CD4-positive, alpha-beta T cell treated with Interleukin-10 for 1 hour (primary cell): Measurements from ENCODE around the gene KCNMB3.
A peak's percentile ranks its signal among the peaks of the same experiment; 100 is the strongest.
"Not testable (repeated sequence)": the region's sequence is repeated elsewhere in the genome, so short reads cannot be mapped to it uniquely, and the experiment has no call there.

Experiments used
- DNase-seq: peaks from one replicate; pipeline ENCODE4 v3.0.0-alpha.2; 2020

Gene KCNMB3

DNA sequence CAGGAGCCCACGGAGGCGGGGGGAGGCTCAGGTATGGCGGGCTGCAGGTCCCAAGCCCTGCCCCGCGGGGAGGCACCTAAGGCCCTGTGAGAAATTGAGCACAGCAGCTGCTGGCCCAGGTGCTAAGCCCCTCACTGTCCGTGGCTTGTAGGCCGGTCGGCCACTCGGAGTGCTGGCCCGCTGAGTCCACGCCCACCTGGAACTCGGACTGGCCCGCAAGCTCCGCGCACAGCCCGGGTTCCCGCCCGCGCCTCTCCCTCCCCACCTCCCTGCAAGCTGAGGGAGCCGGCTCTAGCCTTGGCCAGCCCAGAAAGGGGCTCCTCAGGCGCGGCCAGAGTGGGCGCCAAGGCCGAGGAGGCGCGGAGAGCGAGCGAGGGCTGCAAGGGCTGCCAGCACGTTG is 12.2 kb upstream of the KCNMB3 start:
- DNase-seq: no peak

DNA sequence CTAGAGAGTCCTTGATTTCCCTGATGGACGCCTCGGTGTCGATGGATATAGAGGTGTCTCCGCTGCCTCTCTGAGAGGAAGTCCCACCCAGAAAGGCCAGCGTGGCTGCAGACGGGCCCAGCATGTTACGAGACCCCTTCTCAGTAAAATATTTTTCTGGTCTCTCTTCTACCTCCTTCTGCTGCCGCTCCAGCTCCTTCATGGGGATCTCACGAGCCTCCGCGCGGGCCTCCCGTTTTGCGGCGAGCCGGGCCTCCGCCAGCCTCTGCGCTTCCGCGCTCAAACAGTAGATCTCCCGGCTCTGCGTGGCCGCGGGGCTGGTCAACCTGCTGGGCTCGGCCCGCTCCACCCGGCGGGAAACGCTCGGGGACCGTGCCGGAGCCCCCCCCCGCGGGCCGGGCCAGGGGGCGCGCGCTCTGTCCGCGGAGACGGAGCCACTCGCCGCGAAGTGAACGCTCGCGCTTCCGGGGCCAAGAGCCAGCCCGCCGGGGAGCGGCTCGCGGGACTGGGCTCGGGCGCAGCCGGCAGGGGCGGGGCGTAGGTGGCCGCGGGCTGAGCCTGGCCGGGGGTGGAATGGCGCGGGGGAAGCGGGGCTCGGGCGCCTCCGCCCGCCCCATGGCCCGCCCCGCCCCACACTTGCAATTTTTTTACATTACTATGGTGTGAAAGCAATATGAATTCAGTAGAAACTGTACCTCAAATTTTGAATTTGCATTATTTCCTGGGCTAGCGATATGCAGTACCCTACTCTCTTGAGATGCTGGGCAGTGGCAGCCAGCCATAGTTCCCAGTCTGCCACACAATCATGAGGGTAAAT is 10.2 kb upstream of the KCNMB3 start:
- peak; percentile 76 for DNase-seq

DNA sequence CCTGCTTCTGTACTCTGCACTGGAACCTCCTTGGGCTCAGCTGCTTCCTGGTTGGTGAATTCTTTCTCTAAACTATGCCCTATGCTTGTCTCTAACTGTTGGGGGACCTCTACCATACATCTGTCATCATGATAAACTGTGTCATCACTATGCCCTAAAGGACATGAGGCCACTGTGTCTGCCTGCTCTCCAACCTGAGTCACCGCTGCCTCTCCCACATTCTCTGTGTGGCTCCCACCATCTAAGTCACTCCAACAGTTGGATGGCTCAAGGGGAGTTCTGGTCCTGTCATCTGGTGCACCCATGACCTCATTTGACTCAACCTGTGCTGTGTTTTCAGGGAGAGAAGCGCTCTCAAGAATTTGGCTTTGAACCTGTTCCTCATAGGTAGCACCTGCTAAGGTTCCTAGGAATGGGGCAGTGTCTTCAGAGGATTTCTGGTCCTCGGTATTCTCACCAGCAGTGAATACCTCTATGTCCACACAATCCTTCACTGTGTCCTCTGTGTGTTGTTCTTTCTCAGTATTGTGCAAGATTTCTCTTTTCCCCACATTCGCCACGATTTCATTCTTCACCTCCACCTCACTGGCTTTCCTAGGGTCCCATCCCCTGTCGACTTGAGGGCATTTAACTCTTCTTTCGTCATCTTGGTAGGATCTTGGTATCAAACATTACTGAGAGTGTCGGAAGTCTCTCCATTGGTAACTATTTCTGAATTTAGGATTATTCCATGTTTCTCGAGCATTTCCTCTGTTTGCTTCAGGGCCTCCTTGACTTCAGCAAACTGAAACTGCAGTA is 9.2 kb upstream of the KCNMB3 start:
- DNase-seq: not testable (repeated sequence)

DNA sequence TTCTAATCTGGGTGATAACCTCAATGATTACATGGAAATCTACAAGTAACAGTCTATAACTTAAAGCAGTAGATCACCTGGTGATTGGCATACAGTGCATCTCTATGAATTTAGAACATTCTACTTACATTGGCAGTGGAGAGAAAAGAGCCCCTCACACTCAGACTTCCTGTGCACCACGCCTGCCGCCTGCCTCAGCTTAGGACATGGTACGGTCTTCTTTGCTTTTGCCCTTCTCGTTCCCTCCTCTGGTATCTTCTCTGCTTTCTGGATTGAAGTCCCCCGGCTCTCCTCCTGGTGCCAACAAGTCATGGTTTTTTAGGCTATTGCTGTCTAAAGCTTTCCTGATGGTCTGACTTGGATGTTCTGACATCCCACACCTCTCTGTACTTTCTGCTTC is 7.9 kb upstream of the KCNMB3 start:
- DNase-seq: no peak

DNA sequence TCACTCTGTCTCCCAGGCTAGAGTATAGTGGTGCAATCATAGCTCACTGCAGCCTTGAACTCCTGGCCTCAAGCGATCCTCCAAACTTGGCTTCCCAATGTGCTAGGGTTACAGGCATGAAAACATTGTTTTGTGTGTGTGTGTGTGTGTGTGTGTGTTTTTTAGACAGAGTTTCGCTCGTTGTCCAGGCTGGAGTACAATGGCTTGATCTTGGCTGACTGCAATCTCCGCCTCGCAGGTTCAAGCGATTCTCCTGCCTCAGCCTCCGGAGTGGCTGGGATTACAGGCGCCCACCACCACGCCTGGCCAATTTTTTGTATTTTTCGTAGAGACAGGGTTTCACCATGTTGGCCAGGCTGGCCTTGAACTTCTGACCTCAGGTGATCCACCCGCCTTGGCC is 6.8 kb upstream of the KCNMB3 start:
- not testable (repeated sequence) for DNase-seq

DNA sequence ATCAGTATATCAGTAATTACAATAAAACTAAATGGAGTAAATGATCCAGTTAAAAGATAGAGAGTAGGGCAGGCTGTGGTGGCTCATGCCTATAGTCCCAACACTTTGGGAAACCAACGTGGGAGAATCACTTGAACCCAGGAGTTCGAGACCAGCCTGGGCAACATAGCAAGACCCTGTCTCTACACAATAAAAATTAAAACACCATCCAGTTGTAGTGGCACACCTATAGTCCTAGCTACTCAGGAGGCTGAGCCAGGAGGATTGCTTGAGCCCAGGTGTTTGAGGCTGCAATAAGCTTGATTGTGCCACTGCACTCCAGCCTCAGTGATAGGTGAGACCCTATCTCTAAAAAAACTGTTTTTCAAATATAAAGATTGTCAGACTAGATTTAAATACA is 5.9 kb upstream of the KCNMB3 start:
- DNase-seq: no peak

DNA sequence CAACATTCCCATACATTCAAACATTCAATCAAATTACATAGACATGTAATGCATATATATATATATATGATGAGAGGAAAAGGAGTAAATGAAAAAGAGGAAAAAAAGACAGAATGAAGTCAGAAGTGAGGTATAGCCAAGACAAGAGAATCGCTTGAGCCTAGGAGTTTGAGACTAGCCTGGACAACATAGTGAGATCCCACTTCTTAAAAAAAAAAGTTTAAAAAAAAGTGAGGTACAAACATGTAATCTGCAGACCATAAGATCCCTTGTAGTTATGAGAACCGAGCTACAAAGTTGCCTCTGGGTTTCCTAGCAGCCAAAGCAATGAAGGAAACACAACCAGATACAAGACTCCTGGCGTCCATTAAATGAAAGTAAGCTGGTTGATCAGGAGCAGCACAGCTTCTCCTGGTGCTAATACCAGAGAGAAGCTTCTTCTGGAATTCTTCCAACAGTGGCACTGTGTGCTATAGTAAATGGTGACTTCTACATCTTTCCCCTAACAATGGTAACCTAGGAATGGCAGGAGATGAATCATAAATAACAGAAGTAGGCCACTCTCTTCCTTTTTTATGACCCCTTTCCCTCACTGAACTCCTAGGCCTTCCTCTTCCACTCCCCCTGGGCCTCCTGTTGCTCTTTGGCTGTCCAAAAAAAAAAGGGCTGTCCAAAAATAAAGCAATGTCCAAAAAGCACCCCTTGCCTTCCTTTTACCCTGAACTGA is 3.5 kb downstream of the KCNMB3 start:
- no peak for DNase-seq

DNA sequence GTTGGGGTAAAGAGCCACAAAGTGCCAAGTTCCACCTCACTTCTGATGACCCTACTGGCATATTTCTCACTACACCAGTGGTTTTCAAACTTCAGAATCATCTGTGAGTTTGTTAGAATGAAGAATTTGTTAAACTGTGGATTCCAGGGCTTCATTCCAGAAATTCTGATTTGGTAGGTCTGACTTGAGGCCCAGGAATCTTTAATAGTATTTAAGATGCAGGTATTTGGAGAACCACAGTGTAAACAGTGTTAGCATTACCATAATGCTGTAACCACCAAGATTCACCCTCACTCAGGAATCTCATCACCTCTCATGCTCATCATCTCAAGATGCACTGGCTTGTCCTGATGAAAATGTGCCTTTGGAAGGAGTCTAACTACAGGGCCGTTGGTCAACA is 6.0 kb downstream of the KCNMB3 start:
- DNase-seq: no peak

DNA sequence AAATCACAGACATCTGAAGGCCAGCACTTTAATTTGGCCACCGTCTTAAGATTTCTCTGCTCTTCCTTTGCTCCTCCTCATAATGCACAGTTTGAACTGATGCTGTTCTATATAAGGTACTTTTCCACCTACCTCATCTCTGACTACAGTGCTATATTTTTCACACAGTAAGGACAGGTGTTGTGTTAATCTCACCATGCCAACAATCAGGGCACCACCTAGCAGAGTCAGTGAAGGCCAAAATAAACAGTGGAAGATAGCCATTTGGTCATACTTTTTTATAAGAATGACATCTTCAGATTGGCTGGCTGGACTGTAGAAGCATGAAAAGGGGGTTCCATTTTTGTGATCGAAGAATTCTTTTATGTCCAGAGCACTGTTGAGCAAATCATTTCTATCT is 8.1 kb downstream of the KCNMB3 start:
- not testable (repeated sequence) for DNase-seq

DNA sequence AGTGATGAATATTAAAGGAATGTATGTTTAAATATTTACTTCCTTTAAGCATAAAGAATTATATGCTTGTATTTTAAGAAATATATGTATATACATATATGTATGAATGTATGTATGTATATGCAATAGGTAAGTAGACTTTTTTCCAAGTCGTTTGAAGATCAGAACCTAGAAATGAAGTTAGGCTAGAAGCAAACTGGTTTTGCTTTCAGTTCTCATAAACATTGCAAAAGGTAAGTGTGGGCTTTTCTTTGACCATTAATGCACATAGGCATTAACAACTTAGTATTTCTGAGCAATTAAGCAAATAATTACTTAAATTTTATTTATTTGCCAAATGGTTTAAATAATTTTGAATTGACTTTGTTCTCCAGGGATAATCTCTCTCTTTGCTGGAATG is 10.6 kb downstream of the KCNMB3 start:
- DNase-seq: not testable (repeated sequence)

DNA sequence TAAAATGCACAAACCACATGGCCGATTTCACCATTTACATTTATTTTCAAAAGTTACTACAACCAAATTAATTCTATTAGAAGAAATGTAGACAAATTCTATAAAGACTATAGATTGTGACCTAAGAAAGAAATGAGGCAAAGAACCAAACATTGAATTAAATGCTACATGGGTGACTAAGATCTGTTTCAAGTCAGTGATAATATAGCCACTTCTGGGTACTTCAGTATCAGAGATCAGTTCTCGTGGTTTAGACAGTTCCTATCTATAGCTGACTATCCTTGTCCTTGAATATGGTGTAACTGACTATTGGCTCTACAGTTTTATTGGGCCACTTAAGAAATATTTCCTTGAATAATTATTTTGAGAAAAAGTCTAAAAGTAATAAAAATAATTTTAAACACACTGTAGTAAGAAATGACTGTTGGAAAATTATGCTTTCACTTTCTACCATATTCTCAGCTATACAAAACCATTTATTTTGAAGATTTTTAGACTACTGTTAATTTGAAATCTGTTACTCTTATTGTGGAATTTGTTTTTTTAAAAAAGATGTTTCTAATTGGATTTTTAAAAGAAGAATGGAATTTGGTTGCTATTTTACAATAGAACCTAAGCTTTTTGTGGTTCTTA is 14.1 kb downstream of the KCNMB3 start:
- no peak for DNase-seq

DNA sequence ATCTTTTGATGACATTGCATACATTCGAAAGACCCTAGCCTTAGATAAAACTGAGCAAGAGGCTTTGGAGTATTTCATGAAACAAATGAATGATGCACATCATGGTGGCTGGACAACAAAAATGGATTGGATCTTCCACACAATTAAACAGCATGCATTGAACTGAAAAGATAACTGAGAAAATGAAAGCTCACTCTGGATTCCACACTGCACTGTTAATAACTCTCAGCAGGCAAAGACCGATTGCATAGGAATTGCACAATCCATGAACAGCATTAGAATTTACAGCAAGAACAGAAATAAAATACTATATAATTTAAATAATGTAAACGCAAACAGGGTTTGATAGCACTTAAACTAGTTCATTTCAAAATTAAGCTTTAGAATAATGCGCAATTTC is 16.7 kb downstream of the KCNMB3 start:
- no peak for DNase-seq

DNA sequence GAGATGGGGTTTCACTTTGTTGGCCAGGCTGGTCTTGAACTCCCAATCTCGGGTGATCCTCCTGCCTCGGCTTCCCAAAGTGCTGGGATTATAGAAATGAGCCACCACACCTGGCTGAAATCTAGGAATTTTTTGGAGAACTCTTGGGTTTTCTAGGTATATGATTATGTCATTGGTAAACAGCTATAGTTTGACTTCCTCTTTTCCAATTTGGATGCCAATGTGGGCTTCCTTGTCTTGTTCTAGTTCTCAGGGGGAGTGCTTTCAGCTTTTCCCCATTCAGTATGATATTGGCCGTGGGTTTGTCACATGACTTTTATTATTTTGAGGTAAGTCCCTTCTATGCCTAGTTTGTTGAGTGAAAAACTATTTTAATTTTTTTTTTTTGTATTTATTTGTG is 17.9 kb downstream of the KCNMB3 start:
- DNase-seq: no peak

DNA sequence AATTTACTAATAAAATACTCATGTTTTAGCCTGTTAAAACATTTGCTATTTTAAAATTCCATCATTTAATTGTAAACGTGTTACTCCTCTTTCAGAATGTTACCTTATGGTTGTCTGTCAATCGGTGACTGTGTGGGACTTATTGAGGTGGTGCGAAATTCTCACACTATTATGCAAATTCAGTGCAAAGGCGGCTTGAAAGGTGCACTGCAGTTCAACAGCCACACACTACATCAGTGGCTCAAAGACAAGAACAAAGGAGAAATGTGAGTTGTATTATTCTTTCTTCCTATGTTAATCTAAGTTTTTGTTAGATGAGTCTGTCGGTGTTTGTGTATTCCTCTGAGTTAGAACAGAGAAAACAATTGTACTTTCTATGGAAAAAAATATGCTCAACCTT is 21.7 kb downstream of the KCNMB3 start:
- no peak for DNase-seq

DNA sequence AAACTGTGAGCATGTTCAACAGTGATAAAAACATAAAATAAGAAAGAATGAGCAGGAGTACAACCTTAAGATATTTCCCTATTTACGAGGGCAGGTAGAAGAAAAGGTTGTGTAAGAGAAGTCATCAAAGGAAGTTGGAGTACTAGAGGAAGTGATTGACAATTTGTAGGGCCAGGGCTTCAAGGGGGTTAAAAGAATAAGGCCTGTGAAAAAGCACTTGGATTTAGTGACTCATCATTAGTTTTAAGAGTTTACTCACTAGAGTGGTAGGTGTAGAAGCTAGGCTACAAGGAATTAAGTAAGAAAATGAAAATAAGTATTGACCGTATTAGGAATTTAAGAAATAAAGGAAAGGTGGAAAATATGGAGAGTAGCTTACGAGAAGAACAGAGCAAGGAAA is 23.6 kb downstream of the KCNMB3 start:
- no peak for DNase-seq

DNA sequence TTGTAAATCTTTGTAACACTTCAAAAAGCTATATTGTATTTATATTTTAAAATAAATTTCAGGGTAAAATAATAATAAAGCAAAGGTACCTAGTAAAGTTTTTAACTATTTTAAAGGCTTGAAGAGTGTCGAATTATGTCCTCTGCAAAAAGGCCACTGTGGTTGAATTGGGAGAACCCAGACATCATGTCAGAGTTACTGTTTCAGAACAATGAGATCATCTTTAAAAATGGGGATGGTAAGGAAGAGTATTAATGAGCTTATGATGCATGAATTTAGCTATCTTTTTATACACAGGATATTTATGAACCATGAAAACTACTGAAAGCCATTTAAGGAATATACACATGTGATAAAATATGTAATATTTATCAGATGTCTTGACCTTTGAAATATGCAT is 26.3 kb downstream of the KCNMB3 start:
- DNase-seq: no peak

DNA sequence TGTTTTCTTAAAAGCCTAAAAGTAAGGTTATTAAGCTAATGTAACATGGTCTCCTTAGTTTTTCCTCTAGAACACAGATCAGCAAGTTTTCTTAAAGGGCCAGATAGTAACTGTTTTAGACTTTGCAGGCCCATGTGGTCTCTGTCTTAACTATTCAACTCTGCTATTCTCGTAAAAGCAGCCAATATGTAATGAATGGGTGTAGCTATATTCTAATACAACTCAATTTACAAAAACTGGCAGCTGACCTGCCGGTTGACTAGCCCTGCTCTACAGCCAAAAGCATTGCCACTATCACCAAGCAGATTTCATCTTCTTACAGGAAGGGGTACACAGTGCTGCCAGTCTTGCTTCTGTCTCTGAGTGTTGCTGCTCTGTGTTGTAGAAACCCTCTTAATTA is 27.4 kb downstream of the KCNMB3 start:
- no peak for DNase-seq

DNA sequence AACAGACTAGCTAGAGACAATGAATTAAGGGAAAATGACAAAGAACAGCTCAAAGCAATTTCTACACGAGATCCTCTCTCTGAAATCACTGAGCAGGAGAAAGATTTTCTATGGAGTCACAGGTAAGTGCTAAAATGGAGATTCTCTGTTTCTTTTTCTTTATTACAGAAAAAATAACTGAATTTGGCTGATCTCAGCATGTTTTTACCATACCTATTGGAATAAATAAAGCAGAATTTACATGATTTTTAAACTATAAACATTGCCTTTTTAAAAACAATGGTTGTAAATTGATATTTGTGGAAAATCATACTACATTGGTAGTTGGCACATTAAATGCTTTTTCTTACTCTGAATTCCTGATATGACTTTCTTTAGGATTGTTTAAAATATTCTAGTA is 32.7 kb downstream of the KCNMB3 start:
- DNase-seq: not testable (repeated sequence)

DNA sequence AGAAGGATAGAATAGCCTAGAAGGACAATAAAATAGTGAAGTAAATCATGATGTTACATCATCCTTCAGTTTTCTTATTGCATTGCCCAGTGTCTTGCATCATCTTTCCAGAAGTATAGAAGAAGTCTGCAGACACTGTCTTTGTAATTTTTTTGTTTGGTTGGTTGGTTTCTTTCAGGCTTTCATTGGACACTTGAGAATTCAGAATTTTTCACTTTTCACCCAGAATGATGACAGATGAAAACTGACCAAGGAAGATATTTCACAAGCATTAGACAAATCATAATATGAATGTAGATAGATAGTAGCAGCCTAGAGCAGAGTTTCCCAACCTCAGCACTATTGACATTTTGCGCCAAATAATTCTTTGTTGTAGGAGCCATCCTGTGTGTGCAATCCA is 35.4 kb downstream of the KCNMB3 start:
- not testable (repeated sequence) for DNase-seq

DNA sequence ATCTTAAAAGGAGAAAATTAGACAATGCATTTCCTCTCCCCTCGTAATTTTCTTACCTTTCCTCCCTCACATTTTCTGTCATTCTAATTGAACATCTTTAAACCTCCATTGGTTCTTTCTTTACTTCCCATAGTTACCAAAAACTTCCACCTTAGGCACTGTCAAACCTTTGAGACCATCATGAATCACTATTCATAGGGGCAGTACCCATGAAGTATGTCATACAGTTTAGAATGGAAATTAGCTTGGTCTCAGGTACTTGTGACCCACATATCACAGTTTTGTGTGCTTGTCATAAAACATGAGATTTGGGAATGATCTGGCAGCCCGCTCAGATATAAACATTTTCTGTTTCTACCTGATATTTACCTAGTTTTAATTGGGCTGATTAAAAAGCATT is 50.1 kb downstream of the KCNMB3 start:
- DNase-seq: no peak

DNA sequence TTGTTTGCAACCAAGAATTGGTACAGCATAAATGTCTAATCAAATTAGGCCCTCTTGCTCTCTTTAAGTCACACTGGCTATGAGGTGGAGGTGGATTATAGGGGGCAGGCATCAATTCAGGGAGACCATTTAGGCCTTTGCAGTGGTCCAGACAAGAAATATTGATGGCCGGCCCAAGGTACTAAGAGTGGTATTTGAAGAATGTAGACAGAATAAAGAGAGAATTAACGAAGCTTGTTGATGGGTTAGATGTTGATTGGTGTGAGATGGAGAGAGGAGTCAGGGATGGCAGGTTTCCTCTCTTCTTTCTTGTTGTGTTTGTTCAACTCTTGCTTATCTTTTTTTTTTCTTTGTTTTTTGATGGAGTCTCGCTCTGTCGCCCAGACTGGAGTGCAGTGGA is 54.2 kb downstream of the KCNMB3 start:
- DNase-seq: no peak

DNA sequence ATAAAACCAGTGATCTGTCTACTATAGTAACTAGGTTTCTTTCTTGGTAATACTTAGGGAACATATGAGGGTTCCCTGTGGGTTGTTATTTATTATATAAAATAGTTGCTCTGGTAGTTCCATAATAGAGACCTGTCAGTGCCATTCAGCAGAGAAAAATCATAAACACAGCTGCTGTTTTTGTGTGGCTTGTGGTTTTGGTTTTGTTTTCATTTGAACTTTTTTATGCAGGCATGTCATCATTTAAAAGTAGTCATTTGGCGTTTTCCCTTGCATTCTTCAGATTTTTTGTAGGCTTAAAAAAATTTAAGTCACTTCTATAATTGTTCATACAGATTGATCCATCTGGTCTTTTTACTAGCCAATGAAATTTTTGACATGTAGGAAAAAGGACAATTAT is 54.8 kb downstream of the KCNMB3 start:
- DNase-seq: peak; percentile 50

DNA sequence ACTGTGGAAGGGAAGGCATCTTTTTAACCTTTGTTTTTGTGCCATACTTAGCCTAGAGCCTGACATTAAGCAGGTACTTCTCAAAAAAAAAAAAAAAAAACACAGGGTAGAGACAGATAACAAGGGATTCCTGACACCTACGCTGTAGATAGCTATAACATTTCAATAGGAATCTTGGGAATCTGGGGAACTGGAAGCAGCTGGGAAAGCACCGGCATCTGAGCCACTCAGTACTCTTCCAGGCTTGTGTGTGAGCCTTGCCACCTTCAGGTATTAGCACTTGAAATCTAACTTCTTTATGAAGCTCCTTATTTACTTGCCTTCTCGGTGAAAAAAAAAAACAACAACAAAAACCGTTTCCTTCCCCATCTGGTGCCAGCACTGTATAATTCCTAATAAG is 56.0 kb downstream of the KCNMB3 start:
- no peak for DNase-seq
